ENCODE data around the gene ALPK3.

The ALPK3 gene

DNA sequence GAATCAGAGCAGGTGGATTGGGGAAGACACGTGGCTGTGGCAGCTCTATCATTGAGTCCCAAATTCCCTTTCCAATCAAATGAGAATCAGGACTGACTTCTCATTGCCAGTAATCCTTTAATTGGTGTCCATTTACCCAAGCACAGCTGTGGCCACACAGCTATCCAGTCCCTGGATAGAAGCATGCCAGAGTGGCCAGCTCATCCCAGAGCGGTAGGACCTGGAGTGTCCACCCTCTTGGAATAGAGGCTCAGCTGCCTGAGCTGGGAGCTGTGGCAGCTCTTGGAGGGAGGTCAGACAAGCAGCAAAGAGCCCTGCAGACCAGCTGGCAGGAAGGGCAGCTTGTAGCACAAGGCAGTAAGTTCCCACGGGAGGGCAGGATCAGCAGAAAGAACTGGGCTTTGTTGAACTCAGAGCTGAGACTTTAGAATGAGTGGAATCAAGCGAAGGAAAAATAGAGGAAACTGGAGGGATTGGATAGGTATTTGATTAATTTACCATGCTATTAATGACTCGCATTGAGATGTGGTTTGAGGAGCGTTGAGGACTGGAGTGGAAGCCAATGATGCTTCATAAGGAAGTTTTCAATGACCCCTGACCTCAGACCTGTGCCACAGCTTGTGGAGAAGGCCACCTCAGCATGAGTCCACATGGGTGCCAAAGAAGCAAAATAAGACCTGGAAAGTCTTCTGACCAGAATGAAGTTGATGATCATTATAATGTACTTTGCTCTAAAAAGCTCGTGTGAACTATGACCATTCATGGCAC is 6.9 kb upstream of the ALPK3 start:
- CTCF ChIA-PET = interaction anchor here (1.1 kb wide), 1 partner anchor 12 kb away, joined by 5 read pairs; no protein-coding TSS in a partner anchor
- H3K4me1 ChIP-seq (ENCODE audit: control extremely low read depth in 1 of 4, control insufficient read depth in 4 of 4, insufficient read depth in 4 of 4, low read length in 3 of 4) = peaks cover 0 to 2% (median 0%) of the 10 kb centered on the region in 4 experiments
- no peaks in the 10 kb centered on the region for H3K9me3 ChIP-seq (ENCODE audit: control extremely low read depth in 1 of 5, control insufficient read depth in 4 of 5, insufficient read depth in 2 of 5, low read depth in 1 of 5, low read length in 4 of 5)
- no peak overlapping the region for H3K4me3 ChIP-seq (ENCODE audit: control insufficient read depth in 1 of 7, extremely low read depth in 1 of 7, insufficient read depth in 4 of 7, low read depth in 2 of 7, low read length in 6 of 7)
- DNase-seq = no peak
- H3K27me3 ChIP-seq (replicated peaks in 2 of 5; ENCODE audit: control insufficient read depth in 4 of 5, insufficient read depth in 5 of 5, low read length in 4 of 5) = no peaks in the 10 kb centered on the region
- no peak overlapping the region for H3K27ac ChIP-seq (ENCODE audit: insufficient read depth in 1 of 2, low read depth in 1 of 2, low read length in 2 of 2, poor library complexity in 1 of 2, severe bottlenecking in 2 of 2)
- WGBS (ENCODE audit: insufficient coverage) = 93% methylated on average over 7 of the region's 7 CpGs
- POLR2A ChIA-PET = no interaction called here
- H3K36me3 ChIP-seq (ENCODE audit: control insufficient read depth in 4 of 4, insufficient read depth in 4 of 4, low read length in 3 of 4) = peaks cover 0 to 6% (median 4%) of the 10 kb centered on the region in 4 experiments

DNA sequence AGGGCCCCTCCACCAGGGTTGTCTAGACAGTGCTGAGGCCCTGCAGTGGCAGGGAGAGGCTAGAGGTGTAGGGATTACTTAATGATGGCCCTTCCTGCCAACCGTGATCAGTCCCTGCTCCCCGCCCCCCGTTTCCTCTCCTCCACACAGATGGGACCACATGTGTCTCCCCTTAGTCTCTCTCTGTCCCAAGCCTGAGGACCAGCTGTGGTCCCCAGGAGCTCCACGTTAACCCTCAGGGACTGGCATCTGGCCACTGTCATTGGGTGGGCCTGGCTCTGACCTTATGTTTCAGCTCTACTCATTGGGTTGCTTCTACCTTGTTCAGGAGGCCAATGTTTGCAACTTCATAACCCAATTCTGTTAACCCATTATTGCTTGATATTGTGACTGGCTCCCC is 6.0 kb upstream of the ALPK3 start:
- ChIA-PET POLR2A (interaction anchor here (0.5 kb wide), 1 partner anchor 126 kb away, joined by 3 read pairs; no protein-coding TSS in a partner anchor), CTCF (interaction anchor here (1.1 kb wide), 1 partner anchor 11 kb away, joined by 5 read pairs; no protein-coding TSS in a partner anchor)
- peaks cover 0 to 4% (median 1%) of the 10 kb centered on the region in 4 experiments for H3K36me3 ChIP-seq (ENCODE audit: control insufficient read depth in 4 of 4, insufficient read depth in 4 of 4, low read length in 3 of 4)
- DNase-seq = no peak
- peaks cover 0 to 6% (median under 1%) of the 10 kb centered on the region in 4 experiments for H3K4me1 ChIP-seq (ENCODE audit: control extremely low read depth in 1 of 4, control insufficient read depth in 4 of 4, insufficient read depth in 4 of 4, low read length in 3 of 4)
- H3K4me3 ChIP-seq (ENCODE audit: control insufficient read depth in 1 of 7, extremely low read depth in 1 of 7, insufficient read depth in 4 of 7, low read depth in 2 of 7, low read length in 6 of 7) = no peak overlapping the region
- no peak overlapping the region for H3K27ac ChIP-seq (ENCODE audit: insufficient read depth in 1 of 2, low read depth in 1 of 2, low read length in 2 of 2, poor library complexity in 1 of 2, severe bottlenecking in 2 of 2)
- 77% methylated on average over 4 of the region's 4 CpGs for WGBS (ENCODE audit: insufficient coverage)
- no peaks in the 10 kb centered on the region for H3K9me3 ChIP-seq (ENCODE audit: control extremely low read depth in 1 of 5, control insufficient read depth in 4 of 5, insufficient read depth in 2 of 5, low read depth in 1 of 5, low read length in 4 of 5)
- no peaks in the 10 kb centered on the region for H3K27me3 ChIP-seq (replicated peaks in 2 of 5; ENCODE audit: control insufficient read depth in 4 of 5, insufficient read depth in 5 of 5, low read length in 4 of 5)

DNA sequence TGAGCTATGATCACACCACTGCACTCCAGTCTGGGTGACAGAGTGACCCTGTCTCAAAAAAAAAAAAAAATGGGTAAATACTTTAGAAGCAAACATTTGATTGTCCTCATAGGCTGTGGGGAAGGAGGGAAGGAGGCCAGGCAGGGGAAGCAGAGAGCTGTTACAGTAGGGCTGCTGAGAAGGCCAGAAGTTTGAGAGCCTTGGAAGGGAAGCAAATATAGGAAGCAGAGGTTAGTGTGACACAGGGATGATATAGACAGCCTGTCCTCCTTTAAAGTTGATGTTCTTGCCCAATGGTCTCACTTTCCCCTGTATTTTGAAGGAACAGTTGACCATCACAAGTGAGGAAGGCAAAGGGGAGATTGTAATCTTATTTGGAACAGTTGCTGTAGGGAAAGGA is 5.3 kb upstream of the ALPK3 start:
- peaks cover 0 to 6% (median 3%) of the 10 kb centered on the region in 4 experiments for H3K4me1 ChIP-seq (ENCODE audit: control extremely low read depth in 1 of 4, control insufficient read depth in 4 of 4, insufficient read depth in 4 of 4, low read length in 3 of 4)
- peaks cover 0 to 4% (median 1%) of the 10 kb centered on the region in 4 experiments for H3K36me3 ChIP-seq (ENCODE audit: control insufficient read depth in 4 of 4, insufficient read depth in 4 of 4, low read length in 3 of 4)
- H3K27ac ChIP-seq (ENCODE audit: insufficient read depth in 1 of 2, low read depth in 1 of 2, low read length in 2 of 2, poor library complexity in 1 of 2, severe bottlenecking in 2 of 2) = no peak overlapping the region
- H3K4me3 ChIP-seq (ENCODE audit: control insufficient read depth in 1 of 7, extremely low read depth in 1 of 7, insufficient read depth in 4 of 7, low read depth in 2 of 7, low read length in 6 of 7) = no peak overlapping the region
- peaks cover 0 to 4% (median 0%) of the 10 kb centered on the region in 5 experiments for H3K27me3 ChIP-seq (replicated peaks in 2 of 5; ENCODE audit: control insufficient read depth in 4 of 5, insufficient read depth in 5 of 5, low read length in 4 of 5)
- CTCF ChIA-PET = no interaction called here
- no peaks in the 10 kb centered on the region for H3K9me3 ChIP-seq (ENCODE audit: control extremely low read depth in 1 of 5, control insufficient read depth in 4 of 5, insufficient read depth in 2 of 5, low read depth in 1 of 5, low read length in 4 of 5)
- DNase-seq = no peak
- POLR2A ChIA-PET = interaction anchor here (0.5 kb wide), 1 partner anchor 126 kb away, joined by 3 read pairs; no protein-coding TSS in a partner anchor

DNA sequence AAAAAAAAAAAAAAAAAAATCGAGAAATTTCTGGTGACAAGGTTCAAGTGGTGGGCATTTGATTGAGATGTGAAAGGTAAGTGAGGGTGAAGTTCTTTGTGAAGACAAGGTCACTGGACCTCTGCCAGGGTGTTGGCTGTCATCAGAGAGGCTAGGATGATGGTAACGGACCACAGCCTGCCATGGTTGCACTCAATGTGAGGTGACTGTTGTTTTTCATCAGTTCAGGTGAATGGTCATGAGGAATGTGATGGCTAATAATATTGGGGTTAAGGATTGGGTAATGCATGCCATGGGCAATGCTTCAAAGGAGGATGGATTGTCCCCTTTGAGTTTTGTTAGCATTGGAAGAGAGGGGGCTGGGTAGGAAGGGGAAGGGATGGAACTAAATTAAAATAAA is 4.3 kb upstream of the ALPK3 start:
- WGBS (ENCODE audit: insufficient coverage) = 100% methylated on average over 1 of the region's 2 CpGs
- peaks cover 0 to 4% (median 0%) of the 10 kb centered on the region in 4 experiments for H3K36me3 ChIP-seq (ENCODE audit: control insufficient read depth in 4 of 4, insufficient read depth in 4 of 4, low read length in 3 of 4)
- H3K9me3 ChIP-seq (ENCODE audit: control extremely low read depth in 1 of 5, control insufficient read depth in 4 of 5, insufficient read depth in 2 of 5, low read depth in 1 of 5, low read length in 4 of 5) = no peaks in the 10 kb centered on the region
- H3K27ac ChIP-seq (ENCODE audit: insufficient read depth in 1 of 2, low read depth in 1 of 2, low read length in 2 of 2, poor library complexity in 1 of 2, severe bottlenecking in 2 of 2) = no peak overlapping the region
- ChIA-PET CTCF (interaction anchor here (1.5 kb wide), 1 partner anchor 9 kb away, joined by 4 read pairs; no protein-coding TSS in a partner anchor), POLR2A (no interaction called here)
- no peak overlapping the region for H3K4me3 ChIP-seq (ENCODE audit: control insufficient read depth in 1 of 7, extremely low read depth in 1 of 7, insufficient read depth in 4 of 7, low read depth in 2 of 7, low read length in 6 of 7)
- peaks cover 0 to 12% (median 8%) of the 10 kb centered on the region in 4 experiments for H3K4me1 ChIP-seq (ENCODE audit: control extremely low read depth in 1 of 4, control insufficient read depth in 4 of 4, insufficient read depth in 4 of 4, low read length in 3 of 4)
- H3K27me3 ChIP-seq (replicated peaks in 2 of 5; ENCODE audit: control insufficient read depth in 4 of 5, insufficient read depth in 5 of 5, low read length in 4 of 5) = peaks cover 0 to 12% (median 0%) of the 10 kb centered on the region in 5 experiments
- no peak for DNase-seq

DNA sequence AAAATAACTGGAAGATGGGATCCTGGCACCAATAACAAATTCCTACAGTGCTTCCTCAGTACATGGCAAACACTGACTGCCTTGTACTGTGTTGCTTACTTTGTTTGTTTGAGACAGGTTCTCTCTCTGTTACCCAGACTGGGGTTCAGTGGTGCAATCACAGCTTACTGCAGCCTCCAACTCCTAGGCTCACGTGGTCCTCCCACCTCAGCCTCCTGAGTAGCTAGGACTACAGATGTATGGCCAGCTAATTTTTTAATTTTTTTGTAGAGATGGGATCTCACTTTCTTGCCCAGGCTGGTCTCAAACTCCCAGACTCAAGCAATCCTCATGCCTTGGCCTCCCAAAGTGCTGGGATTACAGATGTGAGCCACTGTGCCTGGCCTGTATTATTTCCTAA is 3.7 kb upstream of the ALPK3 start:
- Histone ChIP-seq H3K4me1 (ENCODE audit: control extremely low read depth in 1 of 4, control insufficient read depth in 4 of 4, insufficient read depth in 4 of 4, low read length in 3 of 4) (peaks cover 0 to 18% (median 13%) of the 10 kb centered on the region in 4 experiments), H3K4me3 (ENCODE audit: control insufficient read depth in 1 of 7, extremely low read depth in 1 of 7, insufficient read depth in 4 of 7, low read depth in 2 of 7, low read length in 6 of 7) (no peak overlapping the region), H3K36me3 (ENCODE audit: control insufficient read depth in 4 of 4, insufficient read depth in 4 of 4, low read length in 3 of 4) (peaks cover 0 to 4% (median 0%) of the 10 kb centered on the region in 4 experiments), H3K27ac (ENCODE audit: insufficient read depth in 1 of 2, low read depth in 1 of 2, low read length in 2 of 2, poor library complexity in 1 of 2, severe bottlenecking in 2 of 2) (no peak overlapping the region), H3K27me3 (replicated peaks in 2 of 5; ENCODE audit: control insufficient read depth in 4 of 5, insufficient read depth in 5 of 5, low read length in 4 of 5) (peaks cover 0 to 14% (median 0%) of the 10 kb centered on the region in 5 experiments), H3K9me3 (ENCODE audit: control extremely low read depth in 1 of 5, control insufficient read depth in 4 of 5, insufficient read depth in 2 of 5, low read depth in 1 of 5, low read length in 4 of 5) (no peaks in the 10 kb centered on the region)
- no peak for DNase-seq
- no CpG with 5 or more reads among the region's 1 CpG for WGBS (ENCODE audit: insufficient coverage)
- ChIA-PET CTCF (interaction anchor here (1.5 kb wide), 1 partner anchor 9 kb away, joined by 4 read pairs; no protein-coding TSS in a partner anchor), POLR2A (no interaction called here)

DNA sequence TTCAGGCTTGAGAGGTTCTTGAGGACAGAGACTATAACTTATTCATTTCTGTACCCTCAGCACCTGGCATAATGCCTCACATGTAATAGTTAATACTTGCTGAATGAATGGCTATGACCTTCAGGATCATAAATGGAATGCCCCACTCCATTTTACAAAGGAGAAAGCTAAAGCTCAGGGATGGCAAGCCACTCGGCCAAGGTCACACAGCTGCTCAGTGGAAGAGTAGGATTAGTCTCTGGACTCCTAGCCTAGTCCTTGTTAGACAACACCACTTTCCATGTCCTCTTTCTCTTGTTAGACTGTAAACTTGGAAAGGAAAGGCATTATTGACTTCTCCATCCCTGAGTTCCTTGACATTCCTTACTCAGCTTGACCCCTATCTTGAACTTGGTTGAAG is 3.2 kb upstream of the ALPK3 start:
- no peak for DNase-seq
- CTCF ChIA-PET = interaction anchor here (2.0 kb wide), 1 partner anchor 29 kb away, joined by 5 read pairs; no protein-coding TSS in a partner anchor
- Histone ChIP-seq H3K4me1 (ENCODE audit: control extremely low read depth in 1 of 4, control insufficient read depth in 4 of 4, insufficient read depth in 4 of 4, low read length in 3 of 4) (peaks cover 0 to 19% (median 14%) of the 10 kb centered on the region in 4 experiments), H3K36me3 (ENCODE audit: control insufficient read depth in 4 of 4, insufficient read depth in 4 of 4, low read length in 3 of 4) (peaks cover 0 to 2% (median 0%) of the 10 kb centered on the region in 4 experiments), H3K4me3 (ENCODE audit: control insufficient read depth in 1 of 7, extremely low read depth in 1 of 7, insufficient read depth in 4 of 7, low read depth in 2 of 7, low read length in 6 of 7) (no peak overlapping the region), H3K27ac (ENCODE audit: insufficient read depth in 1 of 2, low read depth in 1 of 2, low read length in 2 of 2, poor library complexity in 1 of 2, severe bottlenecking in 2 of 2) (no peak overlapping the region), H3K9me3 (ENCODE audit: control extremely low read depth in 1 of 5, control insufficient read depth in 4 of 5, insufficient read depth in 2 of 5, low read depth in 1 of 5, low read length in 4 of 5) (no peaks in the 10 kb centered on the region), H3K27me3 (replicated peaks in 2 of 5; ENCODE audit: control insufficient read depth in 4 of 5, insufficient read depth in 5 of 5, low read length in 4 of 5) (peaks cover 0 to 14% (median 0%) of the 10 kb centered on the region in 5 experiments)
- 100% methylated on average over 1 of the region's 1 CpG for WGBS (ENCODE audit: insufficient coverage)
- POLR2A ChIA-PET = no interaction called here

DNA sequence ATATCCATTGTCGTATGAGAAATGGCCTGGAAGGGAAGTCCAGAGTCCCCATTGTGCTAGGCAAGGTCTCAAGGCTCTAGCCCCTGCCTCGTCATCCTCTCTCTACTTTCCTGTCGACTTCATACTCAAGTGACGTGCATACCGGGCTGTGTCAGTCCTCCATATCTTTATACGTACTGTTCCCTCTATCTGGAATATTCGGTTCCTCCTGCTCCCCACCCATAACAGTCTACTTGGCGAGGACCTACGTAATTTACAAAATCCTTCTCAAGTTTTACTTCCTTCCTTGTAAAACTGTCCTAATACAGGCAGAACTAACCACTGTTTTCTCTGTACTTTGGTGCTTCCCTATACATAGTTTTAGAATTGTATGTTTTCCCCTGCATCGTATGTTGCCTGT is 2.2 kb upstream of the ALPK3 start:
- H3K4me1 ChIP-seq (ENCODE audit: control extremely low read depth in 1 of 4, control insufficient read depth in 4 of 4, insufficient read depth in 4 of 4, low read length in 3 of 4) = peaks cover 0 to 19% (median 14%) of the 10 kb centered on the region in 4 experiments
- no peaks in the 10 kb centered on the region for H3K9me3 ChIP-seq (ENCODE audit: control extremely low read depth in 1 of 5, control insufficient read depth in 4 of 5, insufficient read depth in 2 of 5, low read depth in 1 of 5, low read length in 4 of 5)
- H3K27ac ChIP-seq (ENCODE audit: insufficient read depth in 1 of 2, low read depth in 1 of 2, low read length in 2 of 2, poor library complexity in 1 of 2, severe bottlenecking in 2 of 2) = no peak overlapping the region
- DNase-seq = no peak
- no peak overlapping the region for H3K4me3 ChIP-seq (ENCODE audit: control insufficient read depth in 1 of 7, extremely low read depth in 1 of 7, insufficient read depth in 4 of 7, low read depth in 2 of 7, low read length in 6 of 7)
- POLR2A ChIA-PET = no interaction called here
- peaks cover 0 to 14% (median 0%) of the 10 kb centered on the region in 5 experiments for H3K27me3 ChIP-seq (replicated peaks in 2 of 5; ENCODE audit: control insufficient read depth in 4 of 5, insufficient read depth in 5 of 5, low read length in 4 of 5)
- 81% methylated on average over 10 of the region's 10 CpGs for WGBS (ENCODE audit: insufficient coverage)
- CTCF ChIA-PET = interaction anchor here (2.0 kb wide), 1 partner anchor 30 kb away, joined by 5 read pairs; no protein-coding TSS in a partner anchor
- peaks cover 0 to 2% (median 0%) of the 10 kb centered on the region in 4 experiments for H3K36me3 ChIP-seq (ENCODE audit: control insufficient read depth in 4 of 4, insufficient read depth in 4 of 4, low read length in 3 of 4)
